Daoy (cell line): ENCODE data around the gene PPY. TPM values are rescaled to one million over a fixed set of nuclear protein-coding genes. Genes with fewer than 3 reads are reported as not detected.
"Not testable (repeated sequence)": the region's sequence is repeated elsewhere in the genome, so short reads cannot be mapped to it uniquely, and the experiment has no call there.

Experiments
- DNase-seq: peaks from one replicate; pipeline ENCODE4 v3.0.0-alpha.2; 2015; ENCODE audit warnings: low read depth
- total RNA-seq: library from RNA; depleted of rRNA; stranded (reverse); fragments of >200 nt; shearing (Covaris generic); gene quantifications from 2 replicates; pipeline ENCODE4 v1.2.3, GENCODE V29; 2014

The PPY gene
- total RNA-seq, 1 experiment from 2014 or later = not detected

DNA sequence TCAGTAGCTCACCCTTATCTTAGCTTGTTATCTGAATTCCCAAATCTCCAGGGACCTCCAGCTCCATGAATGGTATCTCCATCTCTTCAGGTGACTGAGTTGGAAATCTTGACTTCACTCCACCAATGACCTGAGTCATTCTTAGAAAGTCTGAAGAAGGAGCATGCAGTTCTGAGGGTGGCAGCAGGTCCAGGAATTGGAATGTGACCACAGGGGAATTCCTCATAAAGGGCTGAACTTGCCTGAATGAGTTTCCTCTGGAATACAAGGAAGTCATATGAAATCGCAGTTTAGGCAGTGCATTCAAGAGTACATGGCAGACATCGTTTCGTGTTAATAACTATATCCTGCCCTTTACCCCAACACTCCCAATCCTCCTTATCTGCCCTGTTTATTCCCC, 24.0 kb upstream of the PPY start:
- no peak for DNase-seq

DNA sequence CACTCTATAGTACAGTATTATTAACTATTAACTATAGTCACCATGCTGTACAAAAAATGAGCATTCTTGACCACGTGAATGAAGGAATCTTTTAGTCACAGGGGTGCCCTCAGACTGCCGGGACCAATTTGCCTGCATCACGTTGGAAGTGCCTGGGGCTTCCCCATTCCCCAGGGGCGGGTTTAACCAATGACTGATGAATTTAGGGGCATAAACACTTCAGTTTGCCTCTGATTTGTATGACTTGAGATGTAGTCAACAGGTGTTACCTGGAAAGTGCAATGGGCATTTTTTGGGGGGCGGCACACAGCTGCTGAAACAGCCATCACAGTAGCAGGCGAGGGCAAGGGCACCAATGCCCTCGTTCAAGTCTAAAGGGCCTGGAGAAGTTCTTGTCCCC, 20.2 kb upstream of the PPY start:
- DNase-seq = no peak

DNA sequence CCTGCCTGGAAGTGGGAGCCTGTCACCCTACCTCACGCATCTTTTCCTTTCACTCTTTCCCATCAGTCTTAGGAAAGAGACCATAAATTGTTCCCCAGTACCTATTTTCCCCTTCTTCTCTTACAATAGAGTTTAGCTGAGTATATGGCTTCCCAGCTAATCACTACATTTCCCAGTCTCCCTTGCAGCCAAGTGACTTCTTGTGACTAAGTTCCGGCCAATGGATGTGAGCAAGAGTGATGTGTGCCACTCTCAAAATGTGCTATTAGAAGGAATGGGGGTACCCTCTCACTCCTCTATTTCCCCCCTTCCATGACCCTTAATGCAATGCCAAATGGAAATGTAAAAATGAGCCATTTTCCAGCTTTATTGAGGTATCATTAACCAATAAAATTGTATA, 19.7 kb upstream of the PPY start:
- DNase-seq = no peak

DNA sequence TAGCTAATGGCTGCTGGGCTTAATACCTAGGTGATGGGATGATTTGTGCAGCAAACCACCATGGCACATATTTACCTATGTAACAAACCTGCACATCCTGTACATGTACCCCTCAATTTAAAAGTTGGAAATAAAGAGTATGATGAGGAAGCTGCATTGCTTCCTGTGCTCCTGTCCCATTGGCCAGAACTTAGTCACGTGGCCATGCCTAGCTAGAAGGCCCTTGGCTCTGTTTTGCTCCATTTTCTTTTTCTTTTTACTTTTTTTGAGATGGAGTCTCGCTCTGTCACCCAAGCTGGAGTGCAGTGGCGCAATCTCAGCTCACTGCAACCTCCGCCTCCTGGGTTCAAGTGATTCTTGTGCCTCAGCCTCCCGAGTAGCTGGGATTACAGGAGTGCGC, 19.0 kb upstream of the PPY start:
- not testable (repeated sequence) for DNase-seq

DNA sequence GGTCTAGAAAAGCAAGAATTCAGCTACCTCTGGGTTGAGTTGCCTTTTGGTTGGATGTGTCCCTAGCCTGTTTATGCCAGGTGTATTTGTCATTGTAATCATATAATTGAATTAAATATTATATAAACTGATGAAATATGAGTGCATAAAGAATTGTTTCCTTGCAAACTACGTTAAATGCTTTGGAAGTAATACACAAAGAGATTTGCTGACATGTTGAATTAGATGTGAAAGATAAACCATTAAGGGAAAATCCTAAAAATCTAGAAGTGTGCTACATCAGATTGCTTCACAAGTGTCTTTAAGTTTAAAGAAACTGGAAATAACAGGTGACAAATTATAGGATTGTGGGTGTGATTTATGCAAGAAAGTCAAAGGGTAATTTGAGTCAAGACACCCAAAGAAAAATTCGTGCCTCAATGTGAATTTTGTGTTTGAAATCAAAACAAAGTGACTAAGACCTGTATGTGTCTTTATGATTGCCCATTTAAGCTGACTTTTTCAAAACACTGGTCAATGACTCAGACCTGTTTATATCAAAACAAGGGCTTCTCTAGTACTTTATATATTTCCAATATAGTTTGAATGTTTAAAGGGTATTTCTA, 16.6 kb upstream of the PPY start:
- no peak for DNase-seq

DNA sequence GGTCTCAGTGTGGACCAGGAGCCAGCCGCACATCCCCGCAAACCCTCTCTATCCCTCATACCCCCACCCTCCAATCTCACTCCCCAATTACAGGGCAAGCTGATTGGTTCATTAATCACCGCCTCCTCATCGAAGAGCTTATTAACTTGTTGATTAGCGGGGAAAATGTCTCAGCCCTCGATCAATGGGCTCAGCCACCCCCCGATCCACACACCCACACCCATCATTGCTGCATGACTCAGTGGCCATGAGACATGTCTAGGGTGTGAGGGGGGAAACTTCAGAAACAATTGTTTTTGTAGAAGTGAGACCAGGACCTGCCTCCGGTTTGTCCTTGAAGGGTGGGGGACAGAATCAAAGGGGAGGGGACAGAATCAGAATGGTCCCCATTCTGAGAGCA, 13.9 kb upstream of the PPY start:
- DNase-seq = peak; percentile 31

DNA sequence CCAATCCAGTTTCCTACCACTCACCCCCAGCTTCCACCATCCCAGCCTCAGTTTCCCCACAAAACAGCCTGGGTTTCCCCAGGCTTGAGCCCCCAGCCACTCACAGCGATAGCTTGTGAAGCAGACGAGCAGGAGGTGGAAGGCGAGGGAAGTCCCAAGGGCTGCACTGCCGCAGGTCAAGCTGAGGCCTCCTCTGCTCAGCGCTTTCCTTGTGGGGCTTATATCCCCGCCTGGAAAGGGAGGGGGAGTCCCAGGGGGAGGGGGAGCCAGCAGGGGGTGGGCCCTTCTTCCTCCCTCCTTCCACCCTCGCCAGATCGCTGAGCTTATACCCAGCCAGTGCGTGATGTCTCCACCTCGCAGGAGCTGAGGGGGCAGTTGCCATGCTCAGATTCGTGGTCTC, 11.5 kb upstream of the PPY start, which contains the start of gene PYY:
Gene PYY (minus strand): TSS at position 195 of the 400 bp plus-strand sequence. CDS start 457 bp downstream, outside the sequence.
- no peak for DNase-seq

DNA sequence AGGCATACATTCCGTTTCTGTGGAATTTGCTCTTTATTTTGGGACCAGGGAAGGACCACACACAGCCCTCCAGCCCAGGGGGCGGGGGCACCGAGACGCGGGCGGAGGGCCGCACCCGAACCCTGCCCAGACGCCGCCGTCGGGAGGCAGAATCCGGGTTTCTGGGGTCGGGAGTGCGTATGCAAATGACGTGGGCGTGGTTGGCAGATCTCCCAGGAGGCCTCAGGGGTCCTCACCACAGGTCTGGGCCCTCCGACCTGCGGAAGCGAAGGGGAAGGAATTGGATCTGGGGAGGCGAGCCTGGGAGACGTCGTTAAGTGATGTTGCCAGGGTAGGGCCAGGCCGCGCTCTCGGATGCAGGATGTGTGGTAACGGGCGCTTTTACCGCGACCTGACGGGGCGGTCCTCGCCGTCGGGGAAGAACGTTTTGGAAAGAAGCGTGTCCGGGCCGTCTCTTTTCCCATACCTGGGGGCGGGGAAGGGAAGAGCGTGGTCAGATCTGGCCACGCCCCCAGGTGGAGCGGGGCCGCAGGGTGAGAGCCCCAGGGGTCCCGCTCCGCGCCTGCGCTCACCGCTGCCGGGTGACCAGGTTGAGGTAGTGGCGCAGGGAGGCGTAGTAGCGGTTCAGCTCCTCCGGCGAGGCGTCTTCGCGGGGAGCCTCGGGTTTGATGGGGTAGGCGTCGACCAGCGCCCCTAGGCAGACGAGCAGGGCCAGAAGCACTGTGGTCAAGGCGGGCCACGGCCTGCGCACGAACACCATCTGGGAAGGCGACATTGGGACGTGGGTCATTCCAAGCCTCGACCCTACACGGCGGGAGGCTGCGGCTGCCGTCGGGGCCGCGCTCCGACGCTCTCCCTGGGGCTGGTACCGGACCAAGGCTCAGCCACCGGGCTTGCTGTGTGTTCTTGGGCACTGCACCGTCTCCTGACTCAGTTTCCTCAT, 10.7 kb upstream of the PPY start:
- DNase-seq = no peak

DNA sequence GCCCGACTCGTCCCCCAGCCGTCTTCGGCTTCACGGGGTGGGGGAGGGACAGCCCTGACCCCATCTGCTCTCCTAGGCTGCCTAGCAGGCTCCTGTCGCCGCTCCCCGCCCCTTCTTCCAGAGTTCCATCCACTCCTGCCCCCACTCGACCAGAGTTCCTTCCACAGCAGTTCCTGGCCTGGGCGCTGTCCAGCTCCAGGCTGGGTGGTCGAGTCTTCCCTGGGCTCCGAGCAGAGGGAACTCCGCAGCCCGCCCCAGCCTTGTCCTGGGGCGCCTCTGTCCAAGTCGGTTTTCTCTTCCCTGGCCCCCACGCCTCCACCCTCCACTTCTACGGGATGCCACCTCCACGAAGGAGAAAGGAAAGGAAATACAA, 10.1 kb upstream of the PPY start:
- DNase-seq = no peak

DNA sequence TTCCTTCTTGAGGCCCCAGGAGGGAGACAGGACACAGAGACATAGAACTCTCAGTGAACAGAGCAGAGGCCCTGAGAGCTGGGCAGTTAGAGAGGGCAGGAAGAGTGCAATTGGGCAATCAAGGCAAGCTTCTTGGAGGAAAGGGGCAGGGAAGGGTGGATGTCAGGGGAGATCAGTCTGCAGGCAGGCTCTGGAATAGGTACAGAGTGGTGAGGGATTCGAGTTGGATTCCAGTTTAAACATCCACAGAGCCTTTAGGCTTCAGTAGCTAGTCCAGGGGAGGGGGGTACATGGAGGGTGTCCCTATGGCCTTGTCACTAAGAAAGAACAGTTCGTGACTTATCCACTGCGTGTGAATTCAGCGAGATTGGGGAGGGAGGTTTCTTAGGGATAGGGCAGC, 9.5 kb upstream of the PPY start:
- DNase-seq = no peak

DNA sequence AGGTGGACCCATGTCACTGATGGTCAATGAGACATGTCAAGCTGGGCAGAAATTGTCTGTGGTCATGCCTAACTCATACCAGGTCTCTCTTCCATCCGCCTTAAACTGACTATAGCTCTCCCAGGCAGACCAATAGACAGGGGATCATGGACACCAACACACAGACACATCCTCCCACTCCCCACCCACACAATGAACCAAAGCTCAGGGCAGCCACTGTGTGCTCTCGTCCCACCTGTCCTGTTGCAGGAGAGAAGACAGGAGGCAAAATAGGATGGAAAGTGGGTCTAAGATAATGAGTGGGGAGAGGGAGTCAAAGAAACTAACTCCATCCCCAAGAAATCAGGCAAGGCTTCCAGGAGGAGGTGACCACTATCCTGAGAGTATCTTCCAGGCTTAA, 8.3 kb upstream of the PPY start:
- no peak for DNase-seq

DNA sequence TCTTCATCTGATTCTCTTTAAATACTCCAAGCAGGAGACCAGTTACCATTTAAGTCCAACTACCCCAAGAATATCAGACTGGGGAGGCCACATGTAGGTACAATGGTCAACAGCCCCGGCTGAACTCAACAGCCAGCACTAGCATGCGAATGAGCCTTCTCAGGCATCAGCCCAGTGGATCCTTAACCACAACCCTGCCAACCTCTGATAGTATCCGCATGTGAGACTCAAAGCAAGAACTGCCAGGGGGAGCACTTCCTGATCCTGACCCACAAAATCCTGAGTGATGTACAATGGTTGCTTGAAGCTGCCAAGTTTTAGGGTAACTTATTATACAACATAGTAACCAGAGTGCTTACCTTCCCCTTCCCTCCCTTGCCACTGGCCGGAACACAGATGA, 7.5 kb upstream of the PPY start:
- DNase-seq = no peak

DNA sequence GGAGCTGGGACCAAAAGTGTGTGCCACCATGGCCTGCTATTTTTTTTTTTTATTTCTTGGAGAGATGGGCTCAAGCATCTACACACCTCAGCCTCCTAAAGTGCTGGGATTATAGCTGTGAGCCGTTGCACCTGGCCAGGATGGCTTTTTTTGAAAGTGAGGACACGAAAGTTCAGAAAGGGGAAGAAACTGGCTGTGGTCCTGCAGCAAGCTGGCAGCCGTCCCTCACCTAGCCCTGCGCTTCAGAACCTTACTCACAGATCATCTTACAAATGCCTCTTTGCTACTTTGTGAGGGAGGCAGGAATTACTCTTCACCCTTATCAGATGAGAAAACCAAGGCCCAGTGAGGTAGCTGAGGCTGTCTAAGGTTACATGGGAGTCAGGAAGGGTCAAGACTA, 4.5 kb upstream of the PPY start:
- DNase-seq = no peak

DNA sequence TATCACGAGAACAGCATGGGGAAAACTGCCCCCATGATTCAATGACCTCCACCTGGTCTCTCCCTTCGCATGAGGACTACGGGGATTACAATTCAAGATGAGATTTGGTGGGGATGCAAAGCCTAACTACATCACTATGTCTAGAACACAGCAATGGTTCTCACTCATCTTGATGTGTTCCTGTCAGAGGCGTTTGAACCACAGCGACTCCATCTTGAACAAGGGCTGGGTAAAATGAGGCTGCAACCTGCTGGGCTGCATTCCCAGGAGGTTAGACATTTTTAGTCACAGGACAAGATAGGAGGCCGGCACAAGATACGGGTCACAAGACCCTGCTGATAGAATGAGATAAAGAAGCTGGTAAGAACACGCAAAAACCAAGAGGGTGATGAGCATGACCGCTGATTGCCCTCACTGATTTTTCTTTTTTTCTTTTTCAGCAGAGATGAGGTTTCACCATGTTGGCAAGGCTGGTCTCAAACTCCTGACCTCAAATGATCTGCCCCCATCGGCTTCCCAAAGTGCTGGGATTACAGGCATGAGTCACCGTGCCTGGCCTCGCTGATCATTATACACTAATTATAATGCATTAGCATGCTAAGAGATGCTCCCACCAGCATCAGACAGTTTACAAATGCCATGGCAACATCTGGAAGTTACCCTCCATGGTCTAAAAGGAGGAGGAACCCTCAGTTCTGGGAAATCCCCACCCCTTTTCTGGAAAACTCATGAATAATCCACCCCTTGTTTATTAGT, 3.0 kb upstream of the PPY start:
- no peak for DNase-seq

DNA sequence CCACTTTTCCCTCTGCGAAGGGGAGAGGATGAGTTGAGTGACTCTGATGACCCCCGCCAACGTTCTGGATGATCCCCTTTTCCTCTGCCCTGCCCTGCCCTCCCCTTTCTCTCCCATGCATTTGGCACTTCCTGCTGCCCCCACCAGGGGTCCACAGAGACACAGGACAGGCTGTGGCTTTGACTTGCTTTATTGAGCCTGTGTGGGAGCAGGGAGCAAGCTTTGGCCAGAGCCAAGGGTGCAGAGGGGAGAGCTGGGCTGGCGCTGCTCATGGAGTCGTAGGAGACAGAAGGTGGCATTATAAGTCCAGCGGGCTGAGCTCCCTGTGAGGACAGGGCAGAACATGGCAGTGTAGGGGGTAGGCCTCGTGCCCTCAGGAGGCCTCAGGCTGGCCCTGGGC, 1.6 kb downstream of the PPY start:
- peak; percentile 43 for DNase-seq

DNA sequence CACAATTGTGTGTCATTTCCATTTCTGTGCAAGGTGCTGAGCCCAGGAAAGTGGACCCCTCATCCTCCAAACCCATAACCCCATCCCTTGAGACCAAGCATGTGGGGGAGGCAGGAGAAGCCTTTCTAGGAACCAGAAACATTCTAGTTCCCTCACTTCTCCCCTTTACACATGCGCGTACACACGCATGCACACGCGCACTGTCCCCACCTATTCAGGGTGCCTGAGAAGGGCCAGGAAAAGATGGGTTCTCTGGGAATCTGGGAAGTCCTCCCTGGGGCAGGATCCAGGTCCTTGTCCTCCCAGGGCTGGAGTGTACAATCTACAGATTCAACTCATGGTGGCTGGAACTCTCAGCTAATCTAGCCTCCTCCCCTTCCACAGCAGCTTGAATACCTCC, 2.4 kb downstream of the PPY start:
- DNase-seq = no peak

DNA sequence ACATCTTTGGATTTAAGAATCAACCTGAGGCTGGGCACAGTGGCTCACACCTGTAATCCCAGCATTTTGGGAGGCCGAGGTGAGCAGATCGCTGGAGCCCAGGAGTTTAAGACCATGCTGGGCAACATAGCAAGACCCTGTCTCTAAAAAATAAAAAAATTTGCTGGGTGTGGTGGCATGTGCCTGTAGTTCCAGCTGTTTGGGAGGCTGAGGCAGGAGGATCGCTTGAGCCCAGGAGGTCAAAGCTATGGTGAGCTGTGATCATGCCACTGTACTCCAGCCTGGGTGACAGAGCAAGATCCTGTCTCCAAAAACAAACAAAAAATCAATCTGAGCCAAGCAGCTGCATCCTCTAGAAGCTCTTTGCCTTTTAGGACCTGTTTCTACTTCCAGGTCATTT, 2.8 kb downstream of the PPY start:
- not testable (repeated sequence) for DNase-seq

DNA sequence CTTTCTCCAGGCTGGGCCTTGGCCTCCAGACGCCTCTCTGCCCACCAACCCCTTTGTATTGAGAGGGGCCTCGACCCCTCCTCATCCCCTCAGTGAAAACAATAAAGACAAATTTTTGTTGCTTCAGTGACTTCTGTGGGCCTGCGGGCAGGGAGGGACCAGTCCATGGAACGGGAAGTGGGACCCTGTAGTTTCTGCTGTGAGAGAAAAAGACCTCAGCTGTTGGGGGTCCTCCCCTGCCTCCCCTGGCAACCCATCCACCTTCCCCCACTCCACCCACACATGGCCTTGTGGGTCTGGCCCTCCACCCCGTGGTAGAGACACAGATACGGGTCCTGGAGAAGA, 3.5 kb downstream of the PPY start:
- DNase-seq = no peak

DNA sequence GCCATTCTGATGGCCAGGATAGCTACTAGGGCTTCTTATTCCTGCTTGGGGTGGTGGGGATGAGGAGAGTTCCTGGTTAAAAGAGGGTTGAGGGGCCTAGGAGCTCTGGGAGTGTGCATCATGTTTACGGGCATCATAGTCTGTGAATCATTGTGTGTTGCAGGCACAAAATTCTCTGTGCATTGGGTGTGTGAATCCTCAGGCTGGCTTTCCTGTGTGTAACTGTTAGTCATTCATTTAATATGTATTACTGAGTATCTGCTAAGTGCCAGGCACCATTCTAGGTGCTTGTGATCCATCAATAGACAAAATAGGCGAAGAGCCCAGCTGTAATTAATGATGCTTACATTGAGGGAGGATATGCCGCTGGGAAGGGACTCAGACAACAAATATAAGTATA, 5.8 kb downstream of the PPY start:
- DNase-seq = no peak

DNA sequence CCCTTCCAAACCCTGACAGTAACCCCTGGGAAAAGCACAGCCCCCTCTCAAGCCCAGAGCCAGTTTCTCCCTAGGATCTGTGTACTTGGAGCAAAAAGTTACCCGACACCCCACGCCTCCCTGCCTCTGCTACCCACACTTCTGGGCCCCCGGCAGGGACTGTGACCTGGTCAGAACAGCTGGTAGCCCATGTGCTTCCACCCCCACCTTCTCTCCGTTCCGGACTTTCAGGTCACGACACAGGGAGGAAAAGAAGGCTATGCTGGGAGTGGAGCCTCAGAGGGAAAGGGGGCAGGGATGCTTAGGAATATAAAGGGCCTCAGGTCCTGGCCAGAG, 6.4 kb downstream of the PPY start:
- no peak for DNase-seq

DNA sequence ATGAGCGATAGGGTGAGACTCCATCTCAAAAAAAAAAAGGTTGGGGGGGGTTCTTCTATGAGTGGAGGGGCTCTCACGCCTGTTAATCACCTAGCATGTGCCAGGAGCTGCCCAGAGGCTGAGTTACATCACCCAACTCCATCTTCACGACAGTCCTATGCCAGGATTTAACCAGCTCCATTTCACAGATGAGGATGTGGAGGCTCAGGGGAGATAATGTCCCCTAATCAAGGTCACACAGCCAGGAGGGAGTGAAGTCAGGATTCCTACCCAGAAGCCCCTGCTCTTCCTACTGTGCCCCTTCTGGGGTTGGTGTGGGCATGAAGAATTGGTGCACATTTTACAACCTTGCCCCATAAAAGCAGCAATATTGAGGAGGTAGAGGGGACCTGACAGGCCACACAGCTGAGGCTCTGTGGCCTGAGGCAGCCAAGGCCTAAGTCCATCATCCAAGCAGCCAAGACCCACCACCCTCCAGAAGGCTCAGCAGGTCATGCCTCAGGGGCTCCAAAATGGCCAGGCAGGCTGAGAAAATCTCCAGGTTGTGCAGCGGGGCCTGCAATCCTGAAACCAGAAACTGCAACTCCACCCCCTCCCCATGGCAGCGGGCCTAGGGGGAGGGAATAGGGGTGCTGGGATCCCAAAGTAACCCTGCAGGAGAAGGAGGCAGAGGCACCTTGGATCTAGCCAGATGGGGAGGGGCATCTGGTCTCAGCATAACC, 6.9 kb downstream of the PPY start:
- DNase-seq = no peak

DNA sequence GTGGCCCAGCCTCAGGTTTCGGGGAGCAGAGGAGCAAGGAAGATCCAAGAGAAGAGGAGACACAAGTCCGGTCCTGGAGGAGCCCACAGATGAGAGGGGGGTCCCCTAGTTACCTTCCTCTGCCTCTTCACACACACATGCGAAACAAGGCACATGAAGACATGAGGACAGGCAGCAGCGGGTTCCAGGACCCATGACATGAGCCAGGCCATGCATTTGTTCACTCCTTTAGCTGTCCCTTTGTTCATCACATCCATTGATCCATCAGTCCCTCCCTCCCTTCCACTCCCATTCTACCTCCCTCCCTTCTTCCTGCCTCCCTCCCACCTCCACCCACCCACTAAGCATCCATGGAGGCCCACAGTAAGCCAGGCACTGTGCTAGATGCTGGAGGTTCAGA, 9.4 kb downstream of the PPY start:
- DNase-seq = no peak
